H9 (cell line): ENCODE data around the gene ALLC. TPM values are rescaled to one million over a fixed set of nuclear protein-coding genes. Genes with fewer than 3 reads are reported as not detected.
A peak's percentile ranks its signal among the peaks of the same experiment; 100 is the strongest.

Experiments used
- DNase-seq: peaks from one replicate; pipeline ENCODE4 v3.0.0-alpha.2; 2017
- H2AFZ ChIP-seq: one replicate; pipeline ENCODE4 v1.6.1; 2013; ENCODE audit warnings: mild to moderate bottlenecking, low read length, control low read depth, moderate library complexity
- H2AK5ac ChIP-seq: 2 replicates; pipeline ENCODE4 v1.6.1; 2013; ENCODE audit warnings: low read length, control low read depth, mixed read lengths; ENCODE audit not compliant: insufficient read length
- H2BK120ac ChIP-seq: one replicate; pipeline ENCODE4 v1.6.1; 2013; ENCODE audit warnings: low read depth, mild to moderate bottlenecking, low read length, control low read depth, inconsistent platforms; ENCODE audit not compliant: poor library complexity, severe bottlenecking
- H2BK12ac ChIP-seq: 2 replicates; pipeline ENCODE4 v1.6.1; 2013; ENCODE audit warnings: low read length, control low read depth, mixed read lengths, low read depth; ENCODE audit not compliant: insufficient read length
- H2BK15ac ChIP-seq: 2 replicates; pipeline ENCODE4 v1.6.1; 2013; ENCODE audit warnings: low read depth, low read length, control low read depth
- H2BK20ac ChIP-seq: one replicate; pipeline ENCODE4 v1.6.1; 2013; ENCODE audit warnings: low read depth, mild to moderate bottlenecking, low read length, control low read depth, inconsistent platforms; ENCODE audit not compliant: poor library complexity, severe bottlenecking
- H2BK5ac ChIP-seq: 2 replicates; pipeline ENCODE4 v1.6.1; 2013; ENCODE audit warnings: low read length, control low read depth, mixed read lengths; ENCODE audit not compliant: insufficient read length
- H3K14ac ChIP-seq: 2 replicates; pipeline ENCODE4 v1.6.1; 2013; ENCODE audit warnings: low read length, control low read depth; ENCODE audit not compliant: insufficient read depth
- H3K18ac ChIP-seq: 2 replicates; pipeline ENCODE4 v1.6.1; 2013; ENCODE audit warnings: low read depth, mild to moderate bottlenecking, mixed read lengths, low read length, control low read depth; ENCODE audit not compliant: insufficient read length
- H3K23ac ChIP-seq: 2 replicates; pipeline ENCODE4 v1.6.1; 2013; ENCODE audit warnings: low read length, control low read depth, mixed read lengths, low read depth; ENCODE audit not compliant: insufficient read length
- H3K23me2 ChIP-seq: 2 replicates; pipeline ENCODE4 v1.6.1; 2013; ENCODE audit warnings: low read depth, mild to moderate bottlenecking, mixed read lengths, low read length, control low read depth; ENCODE audit not compliant: insufficient read length, poor library complexity, severe bottlenecking
- H3K27ac ChIP-seq: 2 replicates; pipeline ENCODE4 v1.5.1; 2013; ENCODE audit warnings: low read length, control low read depth, mixed read lengths, low read depth; ENCODE audit not compliant: insufficient read length
- H3K27me3 ChIP-seq: 2 replicates; pipeline ENCODE4 v1.6.1; 2013; ENCODE audit warnings: low read length, control low read depth, inconsistent platforms; ENCODE audit not compliant: insufficient read depth
- H3K4ac ChIP-seq: 2 replicates; pipeline ENCODE4 v1.6.1; 2013; ENCODE audit warnings: low read depth, mild to moderate bottlenecking, control low read depth, inconsistent platforms, low read length, moderate library complexity
- H3K4me1 ChIP-seq: 2 replicates; pipeline ENCODE4 v1.6.1; 2013; ENCODE audit warnings: low read length, control low read depth, inconsistent platforms; ENCODE audit not compliant: insufficient read depth
- H3K4me2 ChIP-seq: 2 replicates; pipeline ENCODE4 v1.6.1; 2013; ENCODE audit warnings: low read length, control low read depth, mixed read lengths; ENCODE audit not compliant: insufficient read length, insufficient read depth
- H3K56ac ChIP-seq: 2 replicates; pipeline ENCODE4 v1.6.1; 2013; ENCODE audit warnings: low read depth, mild to moderate bottlenecking, mixed read lengths, low read length, control low read depth; ENCODE audit not compliant: insufficient read length
- H3K79me1 ChIP-seq: 2 replicates; pipeline ENCODE4 v1.6.1; 2013; ENCODE audit warnings: low read depth, mild to moderate bottlenecking, moderate library complexity, low read length, control low read depth, inconsistent platforms; ENCODE audit not compliant: insufficient read depth, poor library complexity, severe bottlenecking
- H3K79me2 ChIP-seq: 2 replicates; pipeline ENCODE4 v1.6.1; 2013; ENCODE audit warnings: low read length, control low read depth, inconsistent platforms; ENCODE audit not compliant: insufficient read depth
- H3K9ac ChIP-seq: 2 replicates; pipeline ENCODE4 v1.6.1; 2013; ENCODE audit warnings: low read length, control low read depth, mixed read lengths; ENCODE audit not compliant: insufficient read length; ENCODE audit errors: extremely low read depth
- H3K9me3 ChIP-seq: one replicate; pipeline ENCODE4 v1.6.1; 2013; ENCODE audit warnings: low read depth, low read length, inconsistent platforms; ENCODE audit not compliant: control insufficient read depth
- H3T11ph ChIP-seq: one replicate; pipeline ENCODE4 v1.6.1; 2013; ENCODE audit warnings: mild to moderate bottlenecking, low read length, control low read depth, inconsistent platforms
- H4K20me1 ChIP-seq: one replicate; pipeline ENCODE4 v1.6.1; 2013; ENCODE audit not compliant: control insufficient read depth, insufficient read length, insufficient read depth
- H4K5ac ChIP-seq: 2 replicates; pipeline ENCODE4 v1.6.1; 2013; ENCODE audit warnings: low read depth, mild to moderate bottlenecking, mixed read lengths, low read length, control low read depth; ENCODE audit not compliant: insufficient read length
- H4K8ac ChIP-seq: replicated peaks from 2 replicates; pipeline ENCODE4 v1.6.1; 2013; ENCODE audit warnings: low read length, control low read depth, mixed read lengths, low read depth; ENCODE audit not compliant: insufficient read length
- H4K91ac ChIP-seq: 2 replicates; pipeline ENCODE4 v1.6.1; 2013; ENCODE audit warnings: low read depth, mild to moderate bottlenecking, moderate library complexity, mixed read lengths, low read length, control low read depth; ENCODE audit not compliant: insufficient read length
- H3K27ac Mint-ChIP-seq, 3 experiments: 2 replicates in 2 of 3; 3 replicates in 1 of 3; pipeline ENCODE4 v1.8.0; 2020 to 2021; ENCODE audit warnings: mixed read lengths in 3 of 3, mild to moderate bottlenecking in 1 of 3, moderate library complexity in 1 of 3
- H3K27me3 Mint-ChIP-seq: 2 replicates; pipeline ENCODE4 v1.8.0; 2021; ENCODE audit warnings: low read depth, mild to moderate bottlenecking, moderate library complexity, mixed read lengths
- H3K36me3 Mint-ChIP-seq, 3 experiments: 2 replicates in 2 of 3; 3 replicates in 1 of 3; pipeline ENCODE4 v1.8.0; 2020 to 2021; ENCODE audit warnings: low read depth in 3 of 3, mixed read lengths in 3 of 3; ENCODE audit not compliant: insufficient read depth in 1 of 3
- H3K4me1 Mint-ChIP-seq, 2 experiments: 2 replicates each; pipeline ENCODE4 v1.8.0; 2020; ENCODE audit warnings: mixed read lengths in 2 of 2
- H3K4me3 Mint-ChIP-seq, 2 experiments: 2 replicates in 1 of 2; 3 replicates in 1 of 2; pipeline ENCODE4 v1.8.0; 2020 to 2021; ENCODE audit warnings: mild to moderate bottlenecking in 2 of 2, mixed read lengths in 2 of 2, moderate library complexity in 1 of 2
- H3K9me3 Mint-ChIP-seq, 2 experiments: 2 replicates in 1 of 2; 3 replicates in 1 of 2; pipeline ENCODE4 v1.8.0; 2020; ENCODE audit warnings: mild to moderate bottlenecking in 2 of 2, mixed read lengths in 2 of 2, moderate library complexity in 1 of 2
- WGBS: extraction: QIAGEN DNeasy Blood & Tissue Kit; methylation state at CpG from one replicate; pipeline ENCODE4 v1.1.7; 2013; ENCODE audit warnings: missing lambda C conversion rate, low lambda C conversion rate, mixed read lengths; ENCODE audit not compliant: insufficient read length; ENCODE audit errors: extremely low coverage; 5-methylcytosine and 5-hydroxymethylcytosine counted together
- total RNA-seq: library from RNA; stranded (reverse); gene quantifications from 2 replicates; pipeline ENCODE4 v1.2.1, GENCODE V29; 2021
- TF ChIP-seq, protein P1 (sequence below): fragments of 200-600 bp; sonication (generic); conservative IDR thresholded peaks from 3 replicates; pipeline ENCODE4 v1.8.0; 2021; ENCODE audit warnings: antibody characterized with exemption, mild to moderate bottlenecking

Gene ALLC
- total RNA-seq, 1 experiment from 2014 or later = not detected

DNA sequence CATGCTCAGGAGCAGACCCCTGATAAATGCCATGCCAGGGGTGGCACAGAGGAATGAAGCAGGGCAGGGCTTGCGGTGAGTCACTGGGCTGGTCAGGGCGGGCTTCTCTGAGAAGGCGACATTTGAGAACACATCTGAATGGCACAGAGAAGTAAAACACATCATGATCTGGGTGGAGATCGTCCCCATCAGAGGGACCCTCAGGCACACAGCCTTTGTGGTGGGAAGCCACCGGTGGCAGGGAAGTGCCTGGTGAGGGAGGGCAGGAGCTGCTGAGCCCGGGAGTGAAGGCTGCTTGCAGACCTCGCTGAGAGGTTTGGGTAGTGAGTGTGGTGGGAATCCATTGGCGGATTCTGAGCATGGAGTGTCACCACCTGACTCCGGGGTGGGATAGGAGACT is 89.8 kb downstream of the ALLC start:
- TF ChIP-seq, protein P1, sequence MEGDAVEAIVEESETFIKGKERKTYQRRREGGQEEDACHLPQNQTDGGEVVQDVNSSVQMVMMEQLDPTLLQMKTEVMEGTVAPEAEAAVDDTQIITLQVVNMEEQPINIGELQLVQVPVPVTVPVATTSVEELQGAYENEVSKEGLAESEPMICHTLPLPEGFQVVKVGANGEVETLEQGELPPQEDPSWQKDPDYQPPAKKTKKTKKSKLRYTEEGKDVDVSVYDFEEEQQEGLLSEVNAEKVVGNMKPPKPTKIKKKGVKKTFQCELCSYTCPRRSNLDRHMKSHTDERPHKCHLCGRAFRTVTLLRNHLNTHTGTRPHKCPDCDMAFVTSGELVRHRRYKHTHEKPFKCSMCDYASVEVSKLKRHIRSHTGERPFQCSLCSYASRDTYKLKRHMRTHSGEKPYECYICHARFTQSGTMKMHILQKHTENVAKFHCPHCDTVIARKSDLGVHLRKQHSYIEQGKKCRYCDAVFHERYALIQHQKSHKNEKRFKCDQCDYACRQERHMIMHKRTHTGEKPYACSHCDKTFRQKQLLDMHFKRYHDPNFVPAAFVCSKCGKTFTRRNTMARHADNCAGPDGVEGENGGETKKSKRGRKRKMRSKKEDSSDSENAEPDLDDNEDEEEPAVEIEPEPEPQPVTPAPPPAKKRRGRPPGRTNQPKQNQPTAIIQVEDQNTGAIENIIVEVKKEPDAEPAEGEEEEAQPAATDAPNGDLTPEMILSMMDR = no peak
- no peak overlapping the region for H2BK12ac ChIP-seq
- no peaks in the 10 kb centered on the region for H4K20me1 ChIP-seq
- no peak overlapping the region for H4K5ac ChIP-seq
- no peak overlapping the region for H3K27ac ChIP-seq
- no peak overlapping the region for H3K4ac ChIP-seq
- H2BK20ac ChIP-seq = no peak overlapping the region
- H3K4me1 ChIP-seq = no peaks in the 10 kb centered on the region
- no peak overlapping the region for H2AK5ac ChIP-seq
- WGBS = no CpG with 5 or more reads among the region's 9 CpGs
- peak; percentile 15 for DNase-seq
- no peaks in the 10 kb centered on the region for H3K9me3 ChIP-seq
- H3K79me2 ChIP-seq = no peaks in the 10 kb centered on the region
- H4K8ac ChIP-seq = no peak overlapping the region
- H2BK5ac ChIP-seq = no peak overlapping the region
- no peak overlapping the region for H3K4me2 ChIP-seq
- no peak overlapping the region for H2BK15ac ChIP-seq
- Mint-ChIP-seq H3K27me3 (peaks cover 14% of the 10 kb centered on the region), H3K4me1 (no peaks in the 10 kb centered on the region), H3K27ac (peak overlapping the region in 1 of 3 experiments; percentile 16; a peak in 1 of 7 replicates), H3K4me3 (no peak overlapping the region), H3K9me3 (no peaks in the 10 kb centered on the region), H3K36me3 (no peaks in the 10 kb centered on the region)
- no peak overlapping the region for H3K9ac ChIP-seq
- no peak overlapping the region for H3K56ac ChIP-seq
- H2AFZ ChIP-seq = no peak overlapping the region
- no peak overlapping the region for H3K23ac ChIP-seq
- H3K27me3 ChIP-seq = no peaks in the 10 kb centered on the region
- no peak overlapping the region for H3K18ac ChIP-seq
- no peaks in the 10 kb centered on the region for H3K23me2 ChIP-seq
- no peak overlapping the region for H3T11ph ChIP-seq
- no peak overlapping the region for H2BK120ac ChIP-seq
- no peak overlapping the region; the same call in 1 of the 2 replicates for H3K14ac ChIP-seq
- no peak overlapping the region for H4K91ac ChIP-seq
- no peaks in the 10 kb centered on the region for H3K79me1 ChIP-seq
